Astrocyte of the cerebellum (primary cell): ENCODE data around the gene PATJ.
"Not testable (repeated sequence)": the region's sequence is repeated elsewhere in the genome, so short reads cannot be mapped to it uniquely, and the experiment has no call there.

Experiments
- DNase-seq: peaks from one replicate; pipeline ENCODE4 v3.0.0-alpha.2; 2011; ENCODE audit warnings: low read depth
- H3K4me3 ChIP-seq: 2 replicates; pipeline ENCODE4 v1.5.1; 2011; ENCODE audit warnings: mild to moderate bottlenecking, low read depth, low read length, moderate library complexity
- CTCF ChIP-seq: IDR thresholded peaks from 2 replicates; pipeline ENCODE4 v1.5.1; 2012; ENCODE audit warnings: low read length, low read depth, moderate library complexity, mild to moderate bottlenecking; ENCODE audit errors: missing control alignments
- in situ Hi-C: cut with HindIII; loops from 2 replicates; pipeline ENCODE4 v1.10.0; 2017; ENCODE audit warnings: low sequenced_read_pairs

The PATJ gene

GRCh38 chr1:61779231-61779630, 37.0 kb downstream of the PATJ start:
- no peak for TF ChIP-seq CTCF

GRCh38 chr1:61781151-61781550, 38.9 kb downstream of the PATJ start:
- in situ Hi-C loops = no loop called here
- no peak for DNase-seq
- TF ChIP-seq CTCF = no peak
- H3K4me3 ChIP-seq = no peak overlapping the region

More at GRCh38 chr1:61779231-61779630, 37.0 kb downstream of the PATJ start:
- H3K4me3 ChIP-seq = no peak overlapping the region
- in situ Hi-C loops = no loop called here
- no peak for DNase-seq

GRCh38 chr1:61782771-61783170, 40.5 kb downstream of the PATJ start:
- in situ Hi-C loops = no loop called here
- TF ChIP-seq CTCF = no peak
- no peak for DNase-seq
- no peak overlapping the region for H3K4me3 ChIP-seq

- in situ Hi-C loops = no loop called here
- TF ChIP-seq CTCF = no peak
- H3K4me3 ChIP-seq = no peak overlapping the region
- DNase-seq = no peak
Observed at GRCh38 chr1:61784726-61785125, 42.4 kb downstream of the PATJ start.

- no peak for TF ChIP-seq CTCF
- in situ Hi-C loops = no loop called here
- H3K4me3 ChIP-seq = no peak overlapping the region
- DNase-seq = no peak
Observed at GRCh38 chr1:61790837-61791236, 48.6 kb downstream of the PATJ start.

- in situ Hi-C loops = no loop called here
- peak; percentile 48 for DNase-seq
- H3K4me3 ChIP-seq = no peak overlapping the region
- TF ChIP-seq CTCF = no peak
Observed at GRCh38 chr1:61797045-61797755, 54.9 kb downstream of the PATJ start.

- DNase-seq, H3K4me3 ChIP-seq, in situ Hi-C loops: not testable (repeated sequence)
Observed at GRCh38 chr1:61801047-61801446, 58.8 kb downstream of the PATJ start.
